Left hindlimb (tissue), 1 donor: Measurements from ENCODE around the gene EPHA1.

Experiments used
- DNase-seq: peaks from one replicate; pipeline ENCODE4 v3.0.0-alpha.2; 2018

EPHA1 gene

GRCh38 chr7:143408686-143409561, at the start of gene EPHA1:
Gene EPHA1 (minus strand): TSS chr7:143408856. CDS start chr7:143408805, 51 bp downstream.
- DNase-seq = no peak

- DNase-seq = no peak
Observed at GRCh38 chr7:143458263-143458662, 49.6 kb upstream of the EPHA1 start.

GRCh38 chr7:143456992-143457793, 48.5 kb upstream of the EPHA1 start:
- no peak for DNase-seq

GRCh38 chr7:143455942-143456341, 47.3 kb upstream of the EPHA1 start:
- DNase-seq = no peak

DNA sequence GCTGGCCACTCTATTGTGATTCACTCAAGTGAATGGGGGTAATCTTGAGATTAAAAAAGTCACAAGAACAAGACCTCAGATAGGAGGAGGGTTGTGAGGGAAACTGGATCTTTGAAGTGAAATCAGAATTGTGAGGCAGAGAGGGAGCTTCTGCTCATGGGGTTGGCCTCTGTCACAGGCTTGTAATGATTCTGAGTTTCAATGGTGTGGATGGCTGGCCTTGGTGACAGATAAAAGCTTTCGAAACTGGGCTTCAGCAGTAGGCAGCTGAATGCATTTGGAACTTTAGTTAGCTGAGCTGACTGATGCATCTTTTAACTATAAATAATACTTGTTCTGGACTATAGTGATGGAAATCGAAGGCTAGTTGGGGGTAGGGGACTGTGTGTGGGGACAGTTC, 46.8 kb upstream of the EPHA1 start:
- DNase-seq = no peak

GRCh38 chr7:143454091-143454680, 45.5 kb upstream of the EPHA1 start:
- no peak for DNase-seq

DNA sequence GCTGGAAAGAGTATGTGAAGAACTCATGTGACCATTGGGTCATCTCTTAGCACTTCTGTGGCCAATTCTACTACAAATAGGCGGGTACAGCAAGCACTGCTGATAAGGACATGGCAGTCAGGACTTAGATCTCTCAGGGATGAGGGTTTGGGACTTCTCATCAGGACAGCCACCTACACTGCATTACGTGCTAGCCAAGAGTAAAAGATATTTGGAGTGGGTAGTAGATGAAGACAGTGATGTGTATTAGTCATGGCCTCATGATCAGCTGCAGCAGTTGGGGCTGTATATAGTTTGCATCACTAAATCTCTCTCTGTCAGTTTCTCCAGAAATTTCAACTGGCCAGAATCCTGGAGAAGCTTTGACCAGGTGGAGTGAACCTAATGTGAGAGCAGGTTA, 43.8 kb upstream of the EPHA1 start:
- no peak for DNase-seq

DNA sequence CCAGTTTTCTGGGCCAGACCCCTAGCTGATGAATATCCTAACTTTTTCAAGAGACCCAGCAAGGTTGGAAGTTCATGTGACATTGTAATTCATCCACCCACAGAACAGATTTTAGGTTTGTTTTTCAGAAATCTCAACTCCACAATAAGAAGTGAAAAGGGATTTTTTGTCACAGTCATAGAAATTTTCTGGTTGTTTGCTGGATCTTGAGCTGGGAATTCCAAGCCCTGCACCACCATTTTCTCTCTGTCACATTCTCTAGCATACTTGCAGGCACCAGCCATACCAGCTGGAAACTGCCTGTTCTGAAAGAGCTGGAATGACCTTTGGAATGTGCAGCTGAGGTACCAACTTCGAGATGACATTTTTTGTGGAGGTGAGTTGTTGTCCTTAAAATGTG, 43.1 kb upstream of the EPHA1 start:
- DNase-seq = no peak

DNA sequence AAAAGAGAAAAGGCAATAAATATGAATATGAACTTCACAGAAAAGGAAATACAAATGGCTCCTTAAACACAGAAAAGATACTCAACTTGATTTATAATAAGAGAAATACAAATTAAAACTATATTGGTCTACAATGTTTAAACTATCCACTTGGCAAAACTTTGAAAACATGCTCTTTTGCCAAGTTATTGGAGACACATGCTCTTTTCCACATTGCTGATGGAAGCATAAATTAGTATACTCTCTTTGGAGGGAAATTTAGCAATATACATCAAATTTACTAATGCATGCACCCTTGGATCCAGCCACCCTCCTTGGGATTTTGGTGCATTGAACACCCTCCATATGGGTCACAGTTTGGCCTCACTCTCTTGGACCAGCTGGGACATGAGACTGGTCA, 42.5 kb upstream of the EPHA1 start:
- DNase-seq = no peak

GRCh38 chr7:143449793-143450192, 41.1 kb upstream of the EPHA1 start:
- DNase-seq = no peak

- DNase-seq = no peak
Observed at GRCh38 chr7:143448429-143448828, 39.8 kb upstream of the EPHA1 start.

- no peak for DNase-seq
Observed at GRCh38 chr7:143447466-143447865, 38.8 kb upstream of the EPHA1 start.

DNA sequence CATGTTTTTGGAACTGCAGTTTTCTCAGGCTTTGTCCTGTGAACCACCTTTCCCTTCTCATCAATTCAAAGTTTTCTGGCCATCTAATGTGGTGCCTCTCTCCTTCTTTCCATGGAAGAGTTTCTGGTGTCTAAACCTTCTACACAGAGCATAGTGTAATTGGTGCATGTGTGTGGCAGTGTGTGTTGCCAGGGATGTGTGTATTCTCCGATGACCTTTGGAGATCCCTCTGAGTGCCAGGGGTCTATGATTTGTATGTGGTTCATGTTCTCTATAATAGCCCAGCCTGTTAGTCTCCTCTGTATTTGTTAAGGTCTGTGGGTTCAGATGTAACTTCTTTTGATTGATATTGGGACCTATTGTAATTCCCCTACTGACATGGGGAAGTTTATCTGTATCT, 36.1 kb upstream of the EPHA1 start:
- no peak for DNase-seq

GRCh38 chr7:143444063-143444782, 35.6 kb upstream of the EPHA1 start:
- DNase-seq = no peak

DNA sequence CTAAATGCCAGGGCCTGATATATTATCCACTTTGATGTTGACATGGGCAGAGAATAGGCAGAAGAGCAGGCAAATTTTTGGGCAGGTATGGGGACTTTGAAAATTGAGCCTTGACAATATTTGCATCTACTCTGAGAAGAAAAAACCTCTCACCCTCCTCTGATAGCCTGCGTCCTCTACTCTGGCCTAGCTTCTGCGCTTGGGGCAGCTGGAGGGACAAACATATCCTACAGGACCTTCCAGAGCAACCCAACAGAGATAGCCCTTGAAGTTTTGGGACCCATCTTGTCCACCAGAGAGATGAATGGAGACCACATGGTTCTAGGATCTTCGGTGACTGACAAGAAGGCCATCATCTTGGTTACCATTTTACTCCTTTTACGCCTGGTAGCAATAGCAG, 34.5 kb upstream of the EPHA1 start, which contains the start of gene TAS2R60:
TAS2R60 (plus strand) TSS at position 301 of the 400 bp plus-strand sequence; CDS start at position 301, 0 bp downstream.
- DNase-seq = no peak

DNA sequence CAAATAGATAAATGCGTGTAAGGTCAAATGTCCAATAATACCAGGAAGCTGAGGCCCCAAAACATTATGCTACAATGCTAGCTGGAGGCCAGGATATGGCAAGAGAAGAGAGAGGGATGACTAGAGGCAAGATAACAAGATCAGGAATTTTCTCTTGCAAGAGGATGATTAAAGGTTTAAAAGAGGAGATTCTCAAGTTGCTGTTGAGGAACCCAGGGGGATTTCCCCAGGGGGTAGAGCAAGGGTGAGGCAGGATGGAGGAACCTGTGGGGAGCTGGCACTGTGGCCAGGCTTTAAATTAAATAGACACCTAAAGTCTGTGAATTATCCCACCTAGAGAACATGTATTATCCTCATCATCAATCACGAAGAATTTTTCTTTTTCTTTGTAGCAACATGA, 31.2 kb upstream of the EPHA1 start:
- no peak for DNase-seq

DNA sequence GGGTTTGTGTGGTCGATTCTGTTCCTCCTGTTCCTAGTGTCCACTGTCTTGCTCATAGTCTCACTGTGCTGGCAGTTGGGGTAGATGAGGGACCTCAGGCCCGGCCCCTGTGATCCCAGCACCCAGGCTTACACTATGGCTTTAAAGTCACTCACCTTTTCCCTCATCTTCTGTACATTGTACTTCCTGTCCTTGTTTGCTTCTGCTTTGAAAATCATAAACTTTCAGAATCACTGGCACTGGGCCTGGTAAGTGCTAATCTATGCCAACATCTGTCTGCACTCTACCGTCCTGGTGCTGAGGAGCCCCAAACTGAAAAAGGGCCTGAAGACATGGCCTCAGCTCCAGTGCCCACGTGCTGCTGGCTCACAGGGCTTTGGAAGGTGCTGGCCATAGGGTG, 28.9 kb upstream of the EPHA1 start:
- no peak for DNase-seq

DNA sequence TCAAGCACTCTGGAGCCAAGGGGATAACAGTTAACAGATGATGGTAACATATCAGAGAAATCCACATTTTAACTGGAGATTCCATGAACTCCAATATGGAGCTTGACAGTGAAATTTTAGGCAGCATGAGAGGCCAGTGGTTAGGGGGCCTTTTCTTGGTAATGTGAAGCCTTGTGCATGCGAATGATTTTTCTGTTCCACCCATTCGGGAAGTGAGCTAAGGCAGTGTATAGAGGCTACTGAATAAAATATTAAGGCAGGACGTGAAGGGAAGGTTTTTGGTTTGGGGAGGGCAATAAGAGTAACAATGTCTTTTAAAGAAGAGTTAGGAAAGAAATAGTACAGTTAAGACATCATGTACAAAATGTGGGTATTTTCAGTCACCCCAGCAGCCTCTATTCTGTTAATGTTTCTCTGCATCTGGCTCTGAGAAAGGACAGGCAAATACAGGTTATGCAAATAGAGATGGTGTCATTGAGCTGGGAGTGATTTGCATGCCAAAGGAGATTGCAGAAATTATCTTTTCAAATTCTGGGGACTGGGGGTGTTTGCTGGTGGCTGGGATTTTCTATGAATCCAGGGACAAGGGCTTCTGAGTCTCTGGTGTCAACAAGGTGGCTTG, 27.8 kb upstream of the EPHA1 start:
- no peak for DNase-seq

GRCh38 chr7:143435266-143435665, 26.6 kb upstream of the EPHA1 start:
- no peak for DNase-seq

DNA sequence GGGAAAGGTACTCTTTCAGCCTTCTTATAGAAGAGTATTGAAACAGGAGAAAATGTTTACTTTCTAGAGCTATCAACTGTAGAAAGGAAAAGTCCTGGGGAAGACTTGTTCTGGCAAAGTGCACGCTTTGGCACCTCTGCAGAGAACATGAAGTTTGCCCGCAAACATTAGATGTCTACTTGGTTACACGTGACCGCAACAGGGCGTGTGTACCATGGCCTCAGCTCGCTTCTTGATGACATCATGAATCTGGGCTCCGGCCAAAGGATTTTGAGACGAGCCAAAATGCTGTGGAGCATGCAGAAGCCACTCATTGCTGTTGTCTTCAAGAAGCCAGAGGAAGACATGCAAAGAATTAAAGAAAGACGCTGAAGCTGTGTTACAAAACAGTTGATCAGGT, 26.0 kb upstream of the EPHA1 start:
- DNase-seq = no peak

DNA sequence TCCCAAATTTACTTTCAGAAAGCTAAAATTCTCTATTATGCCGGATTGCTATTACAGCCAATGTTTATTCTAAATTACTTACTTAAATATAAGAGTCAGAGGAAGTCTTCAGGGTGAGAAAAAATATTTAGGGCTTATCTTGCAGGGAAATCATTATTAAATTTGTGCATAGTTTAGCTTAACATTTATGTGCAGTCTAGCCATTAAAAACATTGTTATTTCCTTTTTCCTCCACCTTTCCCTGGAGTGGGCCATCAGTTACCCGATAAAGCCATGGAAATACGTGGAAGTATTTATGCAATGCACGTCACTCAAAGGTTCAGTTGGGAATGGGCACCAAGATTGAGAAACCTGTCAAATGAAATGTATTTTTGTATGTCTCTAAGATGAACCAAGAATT, 25.1 kb upstream of the EPHA1 start:
- no peak for DNase-seq

- no peak for DNase-seq
Observed at GRCh38 chr7:143431109-143431508, 22.5 kb upstream of the EPHA1 start.
